Measurements from ENCODE around the gene LCLAT1. TPM values are rescaled to one million over a fixed set of nuclear protein-coding genes. Genes with fewer than 3 reads are reported as not detected.
A peak's percentile ranks its signal among the peaks of the same experiment; 100 is the strongest.

LCLAT1 gene
- total RNA-seq, 2 donors from 2014 or later = 30.2 to 34.2 TPM

DNA sequence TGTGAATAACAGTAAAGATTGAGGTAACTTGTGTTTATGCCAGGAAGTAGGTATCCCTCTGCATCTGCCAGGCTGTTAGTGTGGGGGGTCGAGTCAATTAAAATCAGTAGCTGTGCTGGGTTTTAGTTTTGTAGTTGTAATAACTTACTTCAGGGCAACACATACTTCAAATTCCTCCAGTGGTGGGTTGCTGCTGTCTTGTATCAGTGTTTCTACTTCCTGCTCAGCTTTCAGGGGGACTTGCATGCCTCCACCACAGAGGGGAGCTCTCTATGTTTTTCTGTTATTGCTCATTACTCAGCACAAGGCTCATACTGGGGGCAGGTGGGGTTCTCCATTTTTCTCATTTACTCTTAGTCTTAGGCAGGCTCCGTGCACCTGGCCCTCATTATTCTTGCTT is 223.4 kb downstream of the LCLAT1 start:
- no peaks in the 10 kb centered on the region for H3K4me1 Mint-ChIP-seq
- H3K9me3 Mint-ChIP-seq = peaks cover 34% of the 10 kb centered on the region
- H3K9me3 ChIP-seq (ENCODE audit: control insufficient read depth, low read length) = peaks cover 29% of the 10 kb centered on the region
- H3K4me3 ChIP-seq (ENCODE audit: low read length) = no peak overlapping the region
- no peak overlapping the region for H3K27ac ChIP-seq (ENCODE audit: low read depth, low read length)
- no peak overlapping the region for H3K4me3 Mint-ChIP-seq
- H3K27me3 ChIP-seq (ENCODE audit: control insufficient read depth, insufficient read depth, low read length, poor library complexity, severe bottlenecking) = no peaks in the 10 kb centered on the region
- DNase-seq = peak; percentile 51
- peaks cover 2% of the 10 kb centered on the region for H3K27me3 Mint-ChIP-seq (ENCODE audit: insufficient read depth)
- H3K9ac ChIP-seq (ENCODE audit: extremely low read depth, low read length, poor library complexity, severe bottlenecking) = no peak overlapping the region
- H3K4me1 ChIP-seq (ENCODE audit: control insufficient read depth, insufficient read depth, low read length) = no peaks in the 10 kb centered on the region
- H3K36me3 Mint-ChIP-seq (ENCODE audit: low read depth) = peaks cover 9% of the 10 kb centered on the region
- no peaks in the 10 kb centered on the region for H3K36me3 ChIP-seq (ENCODE audit: control insufficient read depth, insufficient read depth, low read length)
- 77 to 100% methylated on average over 1 to 2 of the region's 2 CpGs for WGBS, 2 experiments (ENCODE audit: insufficient coverage in 1 of 2, insufficient read length in 1 of 2)
- no peak overlapping the region for H3K27ac Mint-ChIP-seq
- TF ChIP-seq, protein P1, sequence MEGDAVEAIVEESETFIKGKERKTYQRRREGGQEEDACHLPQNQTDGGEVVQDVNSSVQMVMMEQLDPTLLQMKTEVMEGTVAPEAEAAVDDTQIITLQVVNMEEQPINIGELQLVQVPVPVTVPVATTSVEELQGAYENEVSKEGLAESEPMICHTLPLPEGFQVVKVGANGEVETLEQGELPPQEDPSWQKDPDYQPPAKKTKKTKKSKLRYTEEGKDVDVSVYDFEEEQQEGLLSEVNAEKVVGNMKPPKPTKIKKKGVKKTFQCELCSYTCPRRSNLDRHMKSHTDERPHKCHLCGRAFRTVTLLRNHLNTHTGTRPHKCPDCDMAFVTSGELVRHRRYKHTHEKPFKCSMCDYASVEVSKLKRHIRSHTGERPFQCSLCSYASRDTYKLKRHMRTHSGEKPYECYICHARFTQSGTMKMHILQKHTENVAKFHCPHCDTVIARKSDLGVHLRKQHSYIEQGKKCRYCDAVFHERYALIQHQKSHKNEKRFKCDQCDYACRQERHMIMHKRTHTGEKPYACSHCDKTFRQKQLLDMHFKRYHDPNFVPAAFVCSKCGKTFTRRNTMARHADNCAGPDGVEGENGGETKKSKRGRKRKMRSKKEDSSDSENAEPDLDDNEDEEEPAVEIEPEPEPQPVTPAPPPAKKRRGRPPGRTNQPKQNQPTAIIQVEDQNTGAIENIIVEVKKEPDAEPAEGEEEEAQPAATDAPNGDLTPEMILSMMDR (conservative IDR thresholded peaks at IDR 0.05) = peak; percentile 43

DNA sequence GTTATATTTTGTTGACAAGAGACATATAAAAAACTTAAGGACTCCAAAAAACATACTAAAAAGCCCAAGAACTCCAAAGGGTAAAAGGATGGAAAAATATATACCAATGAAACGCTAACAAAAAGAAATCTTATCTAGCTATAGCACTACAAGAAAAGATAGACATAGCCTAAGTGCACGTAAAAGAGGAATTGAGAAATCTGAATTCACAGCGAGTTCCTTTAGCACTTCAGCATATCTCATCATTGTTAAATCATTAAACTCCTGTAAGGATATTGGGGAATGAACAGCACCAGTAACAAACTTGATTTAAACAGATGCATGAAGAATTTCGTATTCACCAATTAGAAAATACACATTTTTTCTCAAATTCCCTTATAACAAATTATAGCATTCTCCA is 226.1 kb downstream of the LCLAT1 start:
- Mint-ChIP-seq H3K9me3 (peaks cover 28% of the 10 kb centered on the region), H3K4me3 (no peak overlapping the region), H3K27ac (no peak overlapping the region), H3K27me3 (ENCODE audit: insufficient read depth) (no peaks in the 10 kb centered on the region), H3K4me1 (no peaks in the 10 kb centered on the region), H3K36me3 (ENCODE audit: low read depth) (peaks cover 8% of the 10 kb centered on the region)
- TF ChIP-seq, protein P1 (conservative IDR thresholded peaks at IDR 0.05) = no peak
- no peaks in the 10 kb centered on the region for H3K27me3 ChIP-seq (ENCODE audit: control insufficient read depth, insufficient read depth, low read length, poor library complexity, severe bottlenecking)
- H3K9ac ChIP-seq (ENCODE audit: extremely low read depth, low read length, poor library complexity, severe bottlenecking) = no peak overlapping the region
- H3K27ac ChIP-seq (ENCODE audit: low read depth, low read length) = no peak overlapping the region
- no peak for DNase-seq
- no peaks in the 10 kb centered on the region for H3K4me1 ChIP-seq (ENCODE audit: control insufficient read depth, insufficient read depth, low read length)
- 85 to 89% methylated on average over 3 to 4 of the region's 4 CpGs for WGBS, 2 experiments (ENCODE audit: insufficient coverage in 1 of 2, insufficient read length in 1 of 2)
- no peak overlapping the region for H3K4me3 ChIP-seq (ENCODE audit: low read length)
- H3K9me3 ChIP-seq (ENCODE audit: control insufficient read depth, low read length) = peaks cover 25% of the 10 kb centered on the region
- H3K36me3 ChIP-seq (ENCODE audit: control insufficient read depth, insufficient read depth, low read length) = no peaks in the 10 kb centered on the region

GRCh38 chr2:30675758-30676157 is 228.7 kb downstream of the LCLAT1 start:
- Histone ChIP-seq H3K27me3 (ENCODE audit: control insufficient read depth, insufficient read depth, low read length, poor library complexity, severe bottlenecking) (no peaks in the 10 kb centered on the region), H3K4me3 (ENCODE audit: low read length) (no peak overlapping the region), H3K9ac (ENCODE audit: extremely low read depth, low read length, poor library complexity, severe bottlenecking) (no peak overlapping the region), H3K4me1 (ENCODE audit: control insufficient read depth, insufficient read depth, low read length) (no peaks in the 10 kb centered on the region), H3K36me3 (ENCODE audit: control insufficient read depth, insufficient read depth, low read length) (no peaks in the 10 kb centered on the region), H3K9me3 (ENCODE audit: control insufficient read depth, low read length) (peaks cover 1% of the 10 kb centered on the region), H3K27ac (ENCODE audit: low read depth, low read length) (no peak overlapping the region)
- peaks cover 3% of the 10 kb centered on the region for H3K9me3 Mint-ChIP-seq
- H3K27me3 Mint-ChIP-seq (ENCODE audit: insufficient read depth) = no peaks in the 10 kb centered on the region
- WGBS, 2 experiments (ENCODE audit: insufficient coverage in 1 of 2, insufficient read length in 1 of 2) = 89 to 100% methylated on average over 2 of the region's 2 CpGs
- H3K27ac Mint-ChIP-seq = no peak overlapping the region
- no peaks in the 10 kb centered on the region for H3K36me3 Mint-ChIP-seq (ENCODE audit: low read depth)
- H3K4me1 Mint-ChIP-seq = no peaks in the 10 kb centered on the region
- no peak overlapping the region for H3K4me3 Mint-ChIP-seq
- no peak for DNase-seq
- TF ChIP-seq, protein P1 (conservative IDR thresholded peaks at IDR 0.05) = no peak

All from endodermal cell (in vitro differentiated cells).